Transverse colon (tissue), 4 donors: ENCODE results near the gene MCC. TPM values are rescaled to one million over a fixed set of nuclear protein-coding genes. Genes with fewer than 3 reads are reported as not detected.

Experiments
- DNase-seq: peaks from one replicate; pipeline ENCODE4 v3.0.0-alpha.2; 2019
- H3K27ac ChIP-seq, 4 donors: fragments of 200-600 bp; sonication (generic); 2 replicates each; pipeline ENCODE4 v1.5.1; 2016 to 2018; ENCODE audit warnings: inconsistent platforms in 4 of 4
- H3K27me3 ChIP-seq: fragments of 200-600 bp; sonication (generic); 2 replicates; pipeline ENCODE4 v1.5.1; 2017; ENCODE audit warnings: inconsistent platforms
- H3K36me3 ChIP-seq, 4 donors: fragments of 200-600 bp; sonication (generic); 2 replicates each; pipeline ENCODE4 v1.5.1; 2017 to 2019; ENCODE audit warnings: inconsistent platforms in 4 of 4
- H3K4me1 ChIP-seq, 4 donors: fragments of 200-600 bp; sonication (generic); 2 replicates each; pipeline ENCODE4 v1.5.1; 2017 to 2020; ENCODE audit warnings: inconsistent platforms in 4 of 4
- H3K4me3 ChIP-seq, 4 donors: fragments of 200-600 bp; sonication (generic); 1 replicate in 1 of 4; 2 replicates in 3 of 4; pipeline versions ENCODE4 v1.5.1 to v1.6.1; 2017 to 2019; ENCODE audit warnings: inconsistent platforms in 4 of 4
- H3K9me3 ChIP-seq, 2 donors: fragments of 200-600 bp; sonication (generic); 2 replicates each; pipeline ENCODE4 v1.5.1; 2017 to 2019; ENCODE audit warnings: inconsistent platforms in 2 of 2
- EP300 ChIP-seq: sonication (generic); formaldehyde crosslinking; IDR thresholded peaks from one replicate; pipeline ENCODE4 v1.6.1; 2017; ENCODE audit warnings: antibody characterized with exemption, low read depth
- POLR2A ChIP-seq: fragments of 450-650 bp; IDR thresholded peaks from one replicate; pipeline ENCODE4 v1.6.1; 2016; ENCODE audit warnings: antibody characterized with exemption, mild to moderate bottlenecking, moderate library complexity
- POLR2AphosphoS5 ChIP-seq, 3 donors: sonication (generic); formaldehyde crosslinking; IDR thresholded peaks; one replicate each; pipeline ENCODE4 v1.6.1; 2016; ENCODE audit warnings: antibody characterized with exemption in 3 of 3
- WGBS, 2 donors: methylation state at CpG; one replicate each; pipeline ENCODE4 v1.1.5; 2018; ENCODE audit warnings: low coverage in 1 of 2; 5-methylcytosine and 5-hydroxymethylcytosine counted together
- in situ Hi-C, 4 donors: fragments of 200-750 bp; cut with MboI; loops; one replicate each; pipeline versions ENCODE4 v1.15.0 to v1.15.1; 2017; ENCODE audit warnings: low sequenced_read_pairs in 3 of 4, low pct_ligation_motif_present in 1 of 4, low pct_unique_long_range_greater_than_20kb in 1 of 4
- intact Hi-C: fragments of 100-400 bp; cut with DNase I; formaldehyde crosslinking; loops from one replicate; pipeline ENCODE4 v1.15.1; 2023; ENCODE audit warnings: low total_unique reads
- total RNA-seq, 4 donors: library from RNA; depleted of rRNA; stranded (reverse); fragments of >200 nt; gene quantifications; one replicate each; pipeline ENCODE4 v1.1.0, GENCODE V29; 2016
- TF ChIP-seq, protein P1 (sequence below), 5 experiments: fragments of 200-600 bp in 3 of 5; fragments of 450-650 bp in 2 of 5; sonication (generic) in 3 of 5; IDR thresholded peaks; 1 replicate in 2 of 5; 2 replicates in 3 of 5; pipeline ENCODE4 v1.5.1; 2016 to 2017; ENCODE audit warnings: antibody characterized with exemption in 5 of 5, inconsistent platforms in 3 of 5, mild to moderate bottlenecking in 2 of 5, moderate library complexity in 1 of 5

MCC gene
- total RNA-seq, 4 donors from 2014 or later = 2.6 to 28.4 (median 16.4) TPM

DNA sequence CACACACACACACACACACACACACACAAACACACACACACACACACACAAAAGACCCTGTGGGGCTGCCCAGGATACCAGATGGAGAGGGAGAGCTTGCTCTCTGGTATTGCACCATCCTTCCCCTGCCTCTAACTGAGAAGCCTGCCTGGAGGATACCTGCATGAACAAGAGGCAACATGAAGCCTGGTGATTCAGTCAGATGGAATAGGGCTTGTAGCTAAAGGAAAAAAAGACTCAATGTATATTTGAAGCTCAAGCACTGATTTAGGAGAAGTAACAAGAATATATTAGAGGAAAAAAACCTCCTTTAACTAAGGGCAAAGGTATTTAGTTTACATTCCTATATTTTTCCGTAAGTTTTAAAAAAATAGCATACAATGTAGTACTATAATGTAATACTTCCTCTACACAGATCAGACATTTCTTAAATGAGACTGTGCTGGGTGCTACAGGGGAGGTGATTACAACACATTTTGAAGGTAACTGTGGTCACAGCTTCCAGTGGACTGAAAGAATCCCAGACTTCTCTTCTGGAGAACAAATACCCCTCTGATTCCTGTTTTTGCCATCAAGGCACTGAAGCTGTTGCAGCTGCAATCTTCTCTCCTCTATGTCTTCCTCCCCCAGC lies 342.4 kb downstream of the MCC start:
- Histone ChIP-seq H3K36me3 (no peaks in the 10 kb centered on the region), H3K9me3 (no peaks in the 10 kb centered on the region), H3K27me3 (no peaks in the 10 kb centered on the region), H3K4me3 (no peak overlapping the region), H3K4me1 (no peaks in the 10 kb centered on the region), H3K27ac (no peak overlapping the region)
- in situ Hi-C loops = no loop called here
- no peak for DNase-seq
- intact Hi-C loops = no loop called here
- no peak for TF ChIP-seq POLR2AphosphoS5 (IDR thresholded peaks at IDR 0.05)
- no peak for TF ChIP-seq EP300
- TF ChIP-seq POLR2A = no peak
- TF ChIP-seq, protein P1, sequence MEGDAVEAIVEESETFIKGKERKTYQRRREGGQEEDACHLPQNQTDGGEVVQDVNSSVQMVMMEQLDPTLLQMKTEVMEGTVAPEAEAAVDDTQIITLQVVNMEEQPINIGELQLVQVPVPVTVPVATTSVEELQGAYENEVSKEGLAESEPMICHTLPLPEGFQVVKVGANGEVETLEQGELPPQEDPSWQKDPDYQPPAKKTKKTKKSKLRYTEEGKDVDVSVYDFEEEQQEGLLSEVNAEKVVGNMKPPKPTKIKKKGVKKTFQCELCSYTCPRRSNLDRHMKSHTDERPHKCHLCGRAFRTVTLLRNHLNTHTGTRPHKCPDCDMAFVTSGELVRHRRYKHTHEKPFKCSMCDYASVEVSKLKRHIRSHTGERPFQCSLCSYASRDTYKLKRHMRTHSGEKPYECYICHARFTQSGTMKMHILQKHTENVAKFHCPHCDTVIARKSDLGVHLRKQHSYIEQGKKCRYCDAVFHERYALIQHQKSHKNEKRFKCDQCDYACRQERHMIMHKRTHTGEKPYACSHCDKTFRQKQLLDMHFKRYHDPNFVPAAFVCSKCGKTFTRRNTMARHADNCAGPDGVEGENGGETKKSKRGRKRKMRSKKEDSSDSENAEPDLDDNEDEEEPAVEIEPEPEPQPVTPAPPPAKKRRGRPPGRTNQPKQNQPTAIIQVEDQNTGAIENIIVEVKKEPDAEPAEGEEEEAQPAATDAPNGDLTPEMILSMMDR (IDR thresholded peaks at IDR 0.05) = no peak
- WGBS, 2 donors = 0% methylated on average over 1 of the region's 1 CpG; no CpG with 5 or more reads in 1 of the 2 donors

DNA sequence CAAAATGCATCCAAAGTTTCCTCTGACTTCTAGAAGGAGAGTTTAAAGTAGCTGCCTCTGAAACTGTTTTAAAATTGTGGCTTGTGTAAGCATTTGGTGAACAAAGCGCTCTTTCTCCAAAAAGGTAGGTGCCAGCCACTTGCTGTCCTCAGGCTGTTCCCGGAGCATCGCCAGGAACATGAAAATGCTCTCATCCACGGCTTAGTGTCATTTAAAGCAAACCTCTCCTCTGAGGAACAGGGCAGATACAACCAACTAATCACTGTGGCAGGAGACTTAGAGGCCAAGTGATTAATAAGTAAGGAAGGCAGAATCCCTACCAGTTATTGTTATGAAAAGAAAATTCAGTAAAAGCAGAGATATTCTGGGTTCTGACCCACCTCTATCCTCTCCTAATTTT lies 346.1 kb downstream of the MCC start:
- no peaks in the 10 kb centered on the region for H3K36me3 ChIP-seq
- H3K27ac ChIP-seq = no peak overlapping the region
- H3K4me1 ChIP-seq = no peaks in the 10 kb centered on the region
- in situ Hi-C loops = no loop called here
- TF ChIP-seq, protein P1 (IDR thresholded peaks at IDR 0.05) = no peak
- TF ChIP-seq POLR2AphosphoS5 (IDR thresholded peaks at IDR 0.05) (no peak), POLR2A (no peak), EP300 (no peak)
- no peak for DNase-seq
- no peaks in the 10 kb centered on the region for H3K27me3 ChIP-seq
- intact Hi-C loops = no loop called here
- no peak overlapping the region for H3K4me3 ChIP-seq
- H3K9me3 ChIP-seq = no peaks in the 10 kb centered on the region
- WGBS, 2 donors = 83% methylated on average over 4 of the region's 4 CpGs; no CpG with 5 or more reads in 1 of the 2 donors

DNA sequence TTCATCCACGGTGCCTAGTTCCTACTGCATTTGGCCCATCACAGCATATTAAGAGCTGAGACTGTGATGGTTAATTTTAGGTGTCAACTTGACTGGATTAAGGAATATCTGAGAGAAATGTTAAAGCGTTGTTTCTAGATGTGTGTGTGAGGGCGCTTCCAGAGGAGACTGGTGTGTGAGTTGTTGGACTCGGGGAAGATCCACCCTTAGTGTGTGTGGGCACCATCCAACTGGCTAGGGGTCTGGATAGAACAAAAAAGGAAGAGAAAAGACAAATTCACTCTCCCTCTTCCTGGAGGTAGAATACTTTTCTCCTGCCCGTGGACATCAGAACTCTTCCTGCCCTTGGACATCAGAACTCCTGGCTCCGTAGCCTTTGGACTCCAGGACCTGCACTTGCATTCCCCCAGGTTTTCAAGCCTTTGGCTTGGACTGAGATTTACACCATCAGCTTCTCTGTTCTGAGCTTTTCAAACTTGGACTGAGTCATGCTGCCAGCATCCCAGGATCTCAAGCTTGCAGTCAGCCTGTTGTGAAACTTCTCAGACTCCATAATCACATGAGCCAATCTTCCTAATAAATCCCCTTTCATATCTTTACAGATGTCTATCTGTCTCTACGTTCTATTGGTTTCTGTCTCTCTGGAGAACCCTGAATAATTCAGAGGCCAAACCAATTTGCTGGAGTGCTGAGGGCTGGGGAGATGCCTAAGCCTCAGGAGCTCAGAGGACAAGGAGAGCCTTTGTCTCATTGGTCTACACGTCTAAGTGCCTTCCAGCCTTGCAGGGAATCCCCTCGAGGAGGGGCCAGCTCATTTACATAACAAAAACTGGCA lies 347.2 kb downstream of the MCC start:
- no peak for DNase-seq
- Histone ChIP-seq H3K27me3 (no peaks in the 10 kb centered on the region), H3K4me3 (no peak overlapping the region), H3K36me3 (no peaks in the 10 kb centered on the region), H3K9me3 (no peaks in the 10 kb centered on the region), H3K27ac (peak overlapping the region in 2 of 4 donors; percentile 6 to 16), H3K4me1 (no peaks in the 10 kb centered on the region)
- in situ Hi-C loops (no loop called here), intact Hi-C loops (no loop called here)
- no peak for TF ChIP-seq POLR2AphosphoS5 (IDR thresholded peaks at IDR 0.05)
- no peak for TF ChIP-seq POLR2A
- TF ChIP-seq, protein P1 (IDR thresholded peaks at IDR 0.05) = no peak
- TF ChIP-seq EP300 = no peak
- WGBS, 2 donors = 69 to 76% methylated on average over 6 to 9 of the region's 9 CpGs

DNA sequence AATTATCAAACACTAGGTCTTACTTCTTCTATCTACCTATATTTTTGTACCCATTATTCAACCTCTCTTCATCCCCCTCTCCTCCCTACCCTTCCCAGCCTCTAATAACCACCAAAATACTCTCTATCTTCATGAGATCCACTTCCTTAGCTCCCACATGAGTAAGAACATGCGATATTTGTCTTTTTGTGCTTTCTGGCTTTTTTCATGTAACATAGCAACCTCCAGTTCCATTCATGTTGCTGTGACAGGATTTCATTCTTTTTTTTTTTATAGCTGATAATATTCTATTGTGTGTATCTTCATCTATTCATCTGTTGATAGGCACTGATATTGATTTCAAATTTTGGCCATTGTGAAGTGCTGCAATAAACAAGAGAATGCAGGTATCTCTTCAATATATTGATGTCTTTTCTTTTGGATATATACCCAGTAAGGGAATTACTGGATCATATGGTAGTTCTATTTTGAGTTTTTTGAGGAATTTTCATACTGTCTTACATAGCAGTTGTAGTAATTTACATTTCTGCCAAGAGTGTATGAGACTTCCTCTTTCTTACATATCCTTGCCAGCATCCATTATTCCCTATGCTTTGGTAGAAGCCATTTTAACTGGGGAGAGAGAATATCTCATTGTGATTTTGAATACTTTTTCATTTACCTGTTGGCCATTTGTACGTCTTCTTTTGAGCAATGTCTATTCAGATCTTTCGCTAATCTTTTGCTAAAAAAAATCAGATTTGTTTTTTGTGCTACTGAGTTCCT lies 354.9 kb downstream of the MCC start:
- intact Hi-C loops (no loop called here), in situ Hi-C loops (no loop called here)
- TF ChIP-seq POLR2A = no peak
- no peak for TF ChIP-seq POLR2AphosphoS5 (IDR thresholded peaks at IDR 0.05)
- TF ChIP-seq, protein P1 (IDR thresholded peaks at IDR 0.05) = no peak
- TF ChIP-seq EP300 = no peak
- Histone ChIP-seq H3K36me3 (no peaks in the 10 kb centered on the region), H3K27ac (no peak overlapping the region), H3K4me3 (no peak overlapping the region), H3K9me3 (no peaks in the 10 kb centered on the region), H3K4me1 (no peaks in the 10 kb centered on the region), H3K27me3 (no peaks in the 10 kb centered on the region)
- WGBS, 2 donors = 96 to 100% methylated on average over 3 of the region's 3 CpGs
- DNase-seq = no peak
